HCEC 1CT (cell line): ENCODE results near the gene TRPM2.
"Not testable (repeated sequence)": the region's sequence is repeated elsewhere in the genome, so short reads cannot be mapped to it uniquely, and the experiment has no call there.

Experiments used
- DNase-seq: peaks from one replicate; pipeline ENCODE4 v3.0.0-alpha.2; 2017

Gene TRPM2

DNA sequence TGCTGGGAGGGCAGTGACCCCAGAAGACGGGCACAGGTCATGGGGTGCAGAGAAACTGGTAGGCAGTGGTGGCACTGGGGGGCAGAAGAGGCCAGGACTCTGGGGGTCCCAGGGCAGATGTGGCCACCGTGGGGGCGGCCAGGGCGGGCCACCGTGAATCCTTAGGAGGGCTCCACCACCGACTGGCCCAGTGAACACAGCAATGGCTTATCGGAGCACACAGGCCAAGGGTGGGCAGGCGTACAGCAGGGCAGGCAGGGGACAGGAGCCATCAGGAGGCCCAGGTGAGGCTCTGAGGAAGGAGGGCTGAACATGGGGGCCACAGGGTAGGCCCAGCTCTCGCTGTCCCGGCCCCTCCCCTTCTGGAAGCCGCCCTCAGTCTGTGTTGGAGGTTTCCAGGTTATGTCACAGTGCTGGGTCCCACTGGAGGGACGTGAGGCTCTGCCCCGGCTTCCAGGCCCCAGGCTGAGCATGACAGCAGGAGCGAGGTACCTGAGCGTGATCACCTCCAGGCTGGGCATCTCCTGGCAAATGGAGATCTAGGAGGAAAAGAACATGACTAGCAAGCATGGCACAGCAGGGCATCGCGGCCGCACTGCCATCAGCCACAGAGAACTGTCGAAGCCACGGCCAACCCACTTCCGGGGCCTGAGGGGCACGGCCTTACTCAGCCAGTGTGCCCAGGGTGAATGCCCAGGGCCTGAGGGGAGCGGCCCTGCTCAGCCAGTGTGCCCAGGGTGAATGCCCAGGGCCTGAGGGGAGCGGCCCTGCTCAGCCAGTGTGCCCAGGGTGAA, 18.0 kb upstream of the TRPM2 start:
- DNase-seq, result no peak

DNA sequence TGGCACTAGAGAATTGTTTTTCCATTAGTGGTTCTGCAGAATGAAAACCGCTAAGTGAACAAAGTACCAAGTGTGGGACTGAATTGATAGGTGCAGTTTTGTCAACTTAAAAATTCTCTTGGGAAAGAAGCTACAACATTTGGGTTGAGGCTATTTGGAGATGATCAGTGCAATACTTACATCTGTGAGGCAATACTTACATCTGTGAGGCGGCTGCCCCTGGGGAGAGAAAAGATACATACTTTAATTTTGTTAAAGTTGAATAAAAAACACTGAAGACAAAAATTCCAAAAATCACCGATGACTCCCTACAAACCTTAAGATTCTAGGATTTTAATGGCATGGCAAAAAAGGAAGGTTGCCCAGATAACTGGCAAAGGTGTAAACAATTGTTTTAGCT, 16.0 kb upstream of the TRPM2 start:
- no peak for DNase-seq

GRCh38 chr21:44337941-44338895, 15.2 kb upstream of the TRPM2 start:
- DNase-seq, result peak; percentile 24

- peak; percentile 92 for DNase-seq
Observed at GRCh38 chr21:44338971-44339910, 14.2 kb upstream of the TRPM2 start, which contains the start of gene CFAP410. TSS of gene CFAP410 (minus strand) at chr21:44339390. CDS start at chr21:44339194, 196 bp downstream.

- DNase-seq, result not testable (repeated sequence)
Observed at GRCh38 chr21:44341726-44342458, 11.5 kb upstream of the TRPM2 start.

- not testable (repeated sequence) for DNase-seq
Observed at GRCh38 chr21:44342981-44343380, 10.4 kb upstream of the TRPM2 start.

- DNase-seq, result no peak
Observed at GRCh38 chr21:44344541-44345183, 8.8 kb upstream of the TRPM2 start.

DNA sequence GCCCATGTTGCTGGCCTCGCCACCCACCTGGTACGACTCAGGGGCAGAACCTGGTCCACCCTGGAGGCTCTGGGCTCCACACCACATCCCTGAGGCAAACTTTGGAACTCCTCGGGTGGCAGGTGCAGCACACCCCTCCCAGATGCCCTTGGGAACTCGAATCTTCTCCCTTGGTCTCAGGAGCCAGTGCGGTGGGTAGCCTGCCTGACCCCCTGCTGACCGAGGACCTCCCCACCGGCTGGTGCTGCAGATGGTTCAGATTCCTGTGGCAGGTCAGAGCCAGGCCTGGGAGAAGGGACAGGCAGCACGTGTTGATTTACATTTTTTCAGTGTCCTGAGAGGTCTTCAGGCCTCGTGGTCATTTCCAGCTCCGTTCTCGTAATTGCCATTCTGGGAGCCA, 7.9 kb upstream of the TRPM2 start:
- DNase-seq, result no peak

DNA sequence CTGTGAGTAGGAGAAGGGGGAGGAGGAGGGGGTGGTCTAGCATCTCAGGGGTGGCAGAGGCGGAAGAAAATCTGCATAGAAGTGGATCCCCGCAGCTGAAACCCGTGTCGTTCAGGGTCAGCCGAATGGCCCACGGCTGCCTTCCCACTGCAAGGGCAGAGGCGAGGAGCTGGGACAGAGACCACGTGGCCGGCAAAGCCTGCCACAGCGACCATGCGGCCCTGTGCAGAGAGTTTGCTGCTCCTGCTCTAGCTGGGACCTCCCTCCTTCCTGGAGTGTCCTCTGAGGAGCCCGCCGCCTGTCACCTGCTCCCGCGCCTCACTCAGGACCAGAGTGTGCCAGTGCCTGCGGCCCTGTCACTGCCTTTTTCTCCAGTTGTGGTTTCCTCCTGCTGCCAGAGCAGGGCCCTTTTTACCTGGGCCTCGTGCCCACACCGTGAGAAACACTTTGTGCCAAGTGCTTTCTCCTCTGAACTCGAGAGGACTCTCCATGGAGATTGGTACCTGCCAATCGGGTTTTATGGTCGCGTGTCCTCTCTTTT, 5.4 kb upstream of the TRPM2 start:
- no peak for DNase-seq

GRCh38 chr21:44348861-44349260, 4.6 kb upstream of the TRPM2 start:
- no peak for DNase-seq

DNA sequence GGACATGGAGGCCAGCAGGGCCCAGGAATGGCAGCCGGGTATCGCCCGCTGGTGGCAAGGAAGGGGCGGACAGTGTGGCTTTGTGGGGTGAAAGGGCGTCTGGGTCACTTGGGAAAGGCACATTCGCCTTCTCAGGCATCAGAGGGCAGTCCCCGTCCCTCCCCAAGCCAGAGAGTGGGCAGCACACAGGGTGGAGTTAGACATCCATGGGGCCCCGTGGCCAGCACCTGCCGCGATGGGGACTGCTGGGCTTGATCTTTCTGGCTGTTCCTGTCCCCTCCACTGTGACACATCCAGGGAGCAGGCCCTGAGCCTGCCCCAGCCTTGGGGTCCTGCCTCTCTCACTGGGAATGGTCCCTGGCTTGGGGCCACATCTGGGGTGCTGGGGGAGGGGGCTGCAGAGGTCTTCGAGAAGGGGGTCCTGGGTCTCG, 4.0 kb upstream of the TRPM2 start:
- DNase-seq, result no peak

- DNase-seq, result no peak
Observed at GRCh38 chr21:44349847-44350772, 3.3 kb upstream of the TRPM2 start.

- no peak for DNase-seq
Observed at GRCh38 chr21:44350773-44351481, 2.5 kb upstream of the TRPM2 start.

DNA sequence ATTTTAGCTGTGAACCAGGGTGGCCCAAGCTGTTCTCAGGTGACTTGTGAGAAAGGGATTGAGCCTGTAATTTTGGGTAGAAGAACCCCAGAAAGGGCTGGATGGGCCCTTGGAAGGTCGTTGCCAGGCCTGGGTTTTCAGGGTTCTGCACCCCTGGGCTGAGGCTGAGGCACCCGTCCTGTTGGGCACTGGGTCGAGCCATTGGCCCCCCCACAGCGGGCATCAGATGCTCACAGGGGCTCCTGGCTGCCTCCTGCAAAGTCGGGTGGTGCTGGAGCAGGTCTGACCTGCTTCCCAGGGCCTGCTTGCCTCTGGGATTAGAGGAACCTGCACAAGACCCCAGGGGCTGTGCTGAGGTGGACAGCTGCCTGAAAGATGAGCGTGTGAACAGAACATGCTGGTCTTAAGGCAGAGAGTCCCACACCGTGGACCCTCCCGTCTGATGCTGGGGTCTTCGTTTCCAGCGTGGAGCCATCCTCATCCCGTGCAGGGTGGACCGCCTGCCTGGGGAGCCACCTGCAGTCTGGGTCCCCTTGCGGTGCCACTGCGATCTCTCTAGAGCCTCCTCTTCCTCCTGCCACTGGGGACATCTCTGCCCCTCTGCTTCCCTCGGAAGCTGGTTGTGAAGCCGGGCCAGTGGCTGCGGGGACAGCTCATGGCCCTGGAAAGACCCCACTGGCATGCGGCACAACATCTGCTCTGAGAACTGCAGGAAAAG, 1.7 kb upstream of the TRPM2 start:
- no peak for DNase-seq

GRCh38 chr21:44352253-44352860, 1.1 kb upstream of the TRPM2 start:
- DNase-seq, result no peak

DNA sequence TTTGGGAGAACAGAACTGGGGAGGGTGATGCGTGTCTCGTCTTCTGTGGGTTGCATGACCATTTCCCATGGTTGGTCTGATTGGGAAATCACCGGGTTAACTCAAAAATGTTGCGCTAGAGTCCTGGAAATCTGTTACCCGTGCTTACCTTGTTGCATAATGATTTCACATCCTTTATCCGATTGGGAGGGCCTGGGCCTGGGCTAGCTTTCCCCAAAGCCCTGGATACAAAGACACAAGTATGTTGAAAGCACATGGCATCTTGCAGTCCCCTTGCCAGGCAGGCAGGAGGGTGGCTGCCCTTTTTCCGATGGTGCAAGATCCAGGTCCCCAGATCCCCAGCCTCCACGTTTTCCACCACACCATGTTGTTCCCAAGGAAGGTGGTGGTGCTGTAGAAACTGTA, 582 bp downstream of the TRPM2 start:
- DNase-seq, result no peak

DNA sequence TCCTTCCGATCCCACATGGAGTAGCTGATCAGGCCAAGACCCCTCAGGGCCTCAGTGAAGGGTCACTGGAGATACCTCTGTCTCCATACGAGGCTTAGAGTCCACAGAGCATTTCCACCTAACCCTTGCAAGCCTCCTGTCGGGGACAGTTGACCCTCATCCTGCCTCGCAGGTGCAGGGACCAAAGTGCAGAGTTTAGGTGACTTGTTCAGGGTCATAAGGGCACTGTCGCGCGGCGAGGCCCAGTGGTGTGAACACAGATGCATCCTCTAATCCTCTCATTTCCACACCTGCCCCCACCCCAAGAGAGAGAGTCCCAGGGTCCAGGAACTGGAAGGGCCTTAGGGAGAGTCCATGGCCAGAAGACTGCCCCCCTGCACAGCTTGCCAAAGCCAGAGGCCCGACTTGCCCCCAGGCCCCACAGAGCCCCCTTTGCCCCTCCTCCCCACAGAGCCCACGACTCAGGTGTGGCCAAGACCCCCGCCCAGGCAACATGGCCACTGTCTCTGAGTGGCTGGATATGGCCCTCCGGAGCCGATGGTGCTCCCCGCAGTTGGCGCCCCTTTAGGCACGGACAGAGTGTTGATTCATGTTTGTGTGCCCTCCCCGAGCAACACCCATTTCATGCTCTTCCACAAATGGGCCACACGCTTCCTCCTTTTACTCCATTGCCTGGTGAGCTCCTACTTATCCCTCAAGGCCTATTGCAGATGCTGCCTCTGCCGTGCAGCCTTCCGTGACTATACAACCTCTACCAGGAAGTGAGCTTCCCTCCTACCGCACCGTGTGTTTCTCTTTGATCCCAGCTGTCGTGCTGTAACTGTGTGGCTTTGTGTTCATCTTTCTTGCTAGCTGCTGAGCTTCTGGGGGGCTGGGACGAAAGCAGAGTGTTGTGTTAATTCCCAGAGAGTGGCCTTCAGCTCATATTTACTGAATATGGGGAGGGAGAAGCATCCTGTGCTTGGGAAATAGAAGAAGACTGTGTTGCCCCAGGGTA, 1.7 kb downstream of the TRPM2 start:
- DNase-seq, result no peak
